Measurements from ENCODE around the gene RASAL2.
A peak's percentile ranks its signal among the peaks of the same experiment; 100 is the strongest.

RASAL2 gene

DNA sequence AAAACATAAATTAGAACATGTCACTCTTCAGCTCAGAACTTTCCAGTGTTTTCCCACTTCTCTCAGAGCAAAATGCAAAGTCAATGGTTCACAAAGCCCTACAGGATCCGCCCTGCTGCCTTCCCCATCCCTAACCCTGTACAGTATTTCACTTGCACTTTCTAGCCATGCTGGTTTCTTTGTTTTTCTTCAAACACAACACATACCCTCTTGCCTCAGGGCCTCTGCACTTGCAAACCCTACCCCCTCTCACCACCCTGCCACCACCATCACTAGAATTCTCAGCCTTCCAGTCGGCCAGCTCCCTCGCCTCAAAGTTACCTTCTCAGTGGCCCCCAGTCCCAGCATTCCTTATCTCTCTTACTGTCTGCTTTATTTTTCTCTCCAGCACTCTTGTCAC is 436.6 kb downstream of the RASAL2 start:
- DNase-seq = no peak
- in situ Hi-C loops (cut with MboI; ENCODE audit: low pct_unique_long_range_greater_than_20kb, low sequenced_read_pairs) = loop anchor here (25.0 kb wide), 2 partner anchors 232 to 482 kb away; no protein-coding TSS in a partner anchor

DNA sequence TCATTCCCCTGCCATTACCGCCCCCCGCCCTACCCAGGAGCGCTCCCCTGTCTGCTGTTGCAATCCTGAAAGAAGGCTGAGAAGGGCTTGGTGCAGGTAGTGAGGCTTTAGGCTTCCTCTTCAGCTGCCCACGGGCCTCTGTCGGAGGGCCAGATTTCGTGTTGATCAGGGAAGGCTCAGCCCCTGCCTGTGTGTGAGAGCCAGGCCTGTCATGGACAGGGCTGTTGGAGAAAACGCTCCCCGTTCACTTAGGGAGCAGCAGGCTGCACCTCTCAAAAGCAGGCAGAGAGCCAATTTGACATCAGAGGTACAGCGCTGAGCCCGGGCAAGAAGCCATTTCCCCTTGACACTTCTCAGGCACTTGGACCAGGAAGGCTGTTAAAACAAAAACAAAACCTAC is 438.0 kb downstream of the RASAL2 start:
- no peak for DNase-seq
- in situ Hi-C loops (cut with MboI; ENCODE audit: low pct_unique_long_range_greater_than_20kb, low sequenced_read_pairs) = loop anchor here (25.0 kb wide), 2 partner anchors 230 to 480 kb away; no protein-coding TSS in a partner anchor

DNA sequence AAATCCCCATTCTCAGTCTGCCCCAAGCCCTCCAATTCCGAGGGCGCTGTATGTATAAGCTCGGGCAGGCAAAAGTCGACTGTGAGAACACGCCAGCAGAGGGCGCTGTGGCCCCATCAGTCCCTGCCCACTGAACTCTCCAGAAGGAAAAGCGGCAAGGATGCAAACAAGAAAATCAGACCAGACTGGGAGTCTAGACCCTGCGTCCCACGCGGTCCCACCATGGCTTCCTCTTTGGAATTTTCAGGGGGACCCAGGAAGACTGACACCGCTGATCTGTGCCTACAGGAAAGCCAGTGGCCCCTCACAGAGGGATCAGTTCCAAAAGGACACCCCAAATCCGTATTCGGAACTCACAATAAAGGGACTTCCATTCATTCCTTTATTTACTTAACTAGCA is 438.5 kb downstream of the RASAL2 start:
- in situ Hi-C loops (cut with MboI; ENCODE audit: low pct_unique_long_range_greater_than_20kb, low sequenced_read_pairs) = loop anchor here (25.0 kb wide), 2 partner anchors 230 to 480 kb away; no protein-coding TSS in a partner anchor
- peak; percentile 89 for DNase-seq

DNA sequence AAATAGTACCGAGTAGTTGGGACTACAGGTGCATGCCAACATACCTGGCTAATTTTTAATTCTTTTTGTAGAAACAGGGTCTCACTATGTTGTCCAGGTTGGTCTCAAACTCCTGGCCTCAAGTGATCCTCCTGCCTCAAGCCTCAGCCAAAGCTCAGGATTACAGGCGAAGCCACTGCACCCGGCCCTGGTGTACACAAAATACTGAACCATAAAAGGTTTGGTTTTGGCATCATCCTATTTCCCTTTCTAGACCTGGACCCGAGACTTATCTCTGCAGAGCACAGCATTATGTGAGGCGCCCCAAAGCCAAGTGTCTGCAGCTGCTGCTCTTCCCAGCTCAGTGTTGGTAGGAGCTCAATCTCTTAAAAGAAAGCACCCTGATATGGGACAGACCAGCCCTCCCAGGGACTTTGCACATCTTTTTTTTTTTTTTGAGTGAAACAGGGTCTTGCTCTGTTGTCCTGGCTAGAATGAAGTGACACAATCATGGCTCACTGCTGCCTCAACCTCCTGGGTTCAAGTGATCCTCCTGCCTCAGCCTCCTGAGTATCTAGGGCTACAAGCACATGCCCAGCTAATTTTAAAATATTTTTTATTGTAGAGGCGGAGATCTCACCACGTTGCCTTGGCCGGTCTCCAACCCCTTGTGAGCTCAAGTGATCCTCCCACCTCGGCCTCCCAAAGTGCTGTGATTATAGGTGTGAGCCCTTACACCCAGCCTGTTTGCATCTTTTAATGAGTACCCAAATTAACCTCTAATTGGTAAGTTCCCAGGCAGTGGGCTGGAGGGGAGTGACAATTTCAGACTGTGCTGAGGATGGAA is 439.4 kb downstream of the RASAL2 start:
- in situ Hi-C loops (cut with MboI; ENCODE audit: low pct_unique_long_range_greater_than_20kb, low sequenced_read_pairs) = loop anchor here (25.0 kb wide), 2 partner anchors 229 to 479 kb away; no protein-coding TSS in a partner anchor
- DNase-seq = no peak
